GM23338 (cell line): ENCODE results near the gene TWIST2.

Source experiments
- CREB1 ChIP-seq: fragments of 250-450 bp; sonication (Bioruptor Pico); IDR thresholded peaks from 2 replicates; pipeline ENCODE4 v1.5.0; 2020; ENCODE audit warnings: low read depth, mild to moderate bottlenecking, moderate library complexity
- CTCF ChIP-seq, 2 experiments: fragments of 200-600 bp in 1 of 2; sonication (generic) in 1 of 2; conservative IDR thresholded peaks; 2 replicates each; pipeline versions ENCODE4 v1.5.1 to v1.6.1; 2016 to 2017; ENCODE audit warnings: antibody characterized with exemption in 2 of 2, low read depth in 2 of 2, mild to moderate bottlenecking in 2 of 2, moderate library complexity in 1 of 2
- ETS1 ChIP-seq: IDR thresholded peaks from 2 replicates; pipeline ENCODE4 v1.6.1; 2016; ENCODE audit warnings: antibody characterized with exemption
- EZH2 ChIP-seq: fragments of 200-600 bp; sonication (generic); IDR thresholded peaks from one replicate; pipeline ENCODE4 v1.8.0; 2017; ENCODE audit warnings: antibody characterized with exemption, mild to moderate bottlenecking, low read depth; ENCODE audit not compliant: unreplicated experiment
- EZH2phosphoT487 ChIP-seq: fragments of 200-600 bp; sonication (generic); IDR thresholded peaks from one replicate; pipeline ENCODE4 v1.8.1; 2018; ENCODE audit warnings: antibody characterized with exemption; ENCODE audit not compliant: unreplicated experiment
- JUNB ChIP-seq: IDR thresholded peaks from one replicate; pipeline ENCODE4 v1.6.1; 2016; ENCODE audit warnings: antibody characterized with exemption; ENCODE audit not compliant: unreplicated experiment
- NANOG ChIP-seq: IDR thresholded peaks from 2 replicates; pipeline ENCODE4 v1.6.1; 2016; ENCODE audit warnings: antibody characterized with exemption, borderline replicate concordance
- POLR2AphosphoS5 ChIP-seq: IDR thresholded peaks from 2 replicates; pipeline ENCODE4 v1.6.1; 2016; ENCODE audit warnings: antibody characterized with exemption, low read depth
- REST ChIP-seq: IDR thresholded peaks from one replicate; pipeline ENCODE4 v1.6.1; 2018; ENCODE audit warnings: antibody characterized with exemption; ENCODE audit not compliant: unreplicated experiment
- ZNF114 ChIP-seq: fragments of 250-450 bp; sonication (Bioruptor Pico); IDR thresholded peaks from 2 replicates; pipeline ENCODE4 v1.5.0; 2020; ENCODE audit warnings: mild to moderate bottlenecking, moderate library complexity
- ZNF331 ChIP-seq: fragments of 250-450 bp; sonication (Bioruptor Pico); IDR thresholded peaks from 2 replicates; pipeline ENCODE4 v1.5.0; 2020; ENCODE audit warnings: low read depth, mild to moderate bottlenecking, moderate library complexity
- ZNF462 ChIP-seq: fragments of 250-450 bp; sonication (Bioruptor Pico); IDR thresholded peaks from 2 replicates; pipeline ENCODE4 v1.5.0; 2020; ENCODE audit warnings: mild to moderate bottlenecking, moderate library complexity

GRCh38 chr2:238922435-238922834 is 74.5 kb downstream of the TWIST2 start:
- TF ChIP-seq CTCF (conservative IDR thresholded peaks at IDR 0.05; ENCODE audit: low read depth in 2 of 2) (no peak), POLR2AphosphoS5 (no peak), REST (no peak), EZH2 (no peak), EZH2phosphoT487 (no peak), NANOG (no peak), ZNF462 (CRISPR knock-in tag) (no peak), CREB1 (CRISPR knock-in tag) (no peak), JUNB (no peak), ETS1 (no peak), ZNF114 (CRISPR knock-in tag) (no peak), ZNF331 (no peak)
